Activated CD4-positive, alpha-beta memory T cell treated with anti-CD3 and anti-CD28 coated beads, Interleukin-2, amount 10 ng/mL, durations not matched to agents 7 days and 5 days (primary cell): Measurements from ENCODE around the gene TNNI2. TPM values are rescaled to one million over a fixed set of nuclear protein-coding genes. Genes with fewer than 3 reads are reported as not detected.

Experiments
- CTCF ChIA-PET: fragments of 350-600 bp; sonication (Branson Sonifier 250); formaldehyde crosslinking; loops from one replicate; lab custom pipeline; 2021; ENCODE audit warnings: antibody characterized with exemption, inconsistent platforms; lab: Charles Lee
- POLR2A ChIA-PET: fragments of 350-600 bp; sonication (Branson Sonifier 250); formaldehyde crosslinking; loops from one replicate; lab custom pipeline; 2021; ENCODE audit warnings: antibody characterized with exemption; lab: Charles Lee
- DNase-seq: peaks from one replicate; pipeline ENCODE4 v3.0.0-alpha.2; 2020
- H3K27ac Mint-ChIP-seq: one replicate; pipeline ENCODE4 v1.8.0; 2021; ENCODE audit warnings: mild to moderate bottlenecking, mixed read lengths
- H3K27me3 Mint-ChIP-seq: one replicate; pipeline ENCODE4 v1.8.0; 2021; ENCODE audit warnings: mixed read lengths
- H3K36me3 Mint-ChIP-seq: one replicate; pipeline ENCODE4 v1.8.0; 2021; ENCODE audit warnings: low read depth, mixed read lengths
- H3K4me1 Mint-ChIP-seq: one replicate; pipeline ENCODE4 v1.8.0; 2021; ENCODE audit warnings: mixed read lengths
- H3K4me3 Mint-ChIP-seq: one replicate; pipeline ENCODE4 v1.8.0; 2021; ENCODE audit warnings: mild to moderate bottlenecking, mixed read lengths
- H3K9me3 Mint-ChIP-seq: one replicate; pipeline ENCODE4 v1.8.0; 2021; ENCODE audit warnings: mixed read lengths
- total RNA-seq, 2 experiments: library from RNA; stranded (reverse); gene quantifications; one replicate each; pipeline ENCODE4 v1.2.3, GENCODE V29; 2021

The TNNI2 gene
- total RNA-seq, 2 experiments from 2014 or later = 0.38 to 0.60 TPM

GRCh38 chr11:1862588-1863351 is 24.0 kb downstream of the TNNI2 start:
- H3K9me3 Mint-ChIP-seq = no peaks in the 10 kb centered on the region
- no peak overlapping the region for H3K4me3 Mint-ChIP-seq
- peaks cover 6% of the 10 kb centered on the region for H3K4me1 Mint-ChIP-seq
- POLR2A ChIA-PET = interaction anchor here (1.6 kb wide), 1 partner anchor 9 kb away, joined by 4 read pairs; no protein-coding TSS in a partner anchor
- no peak for DNase-seq
- peaks cover 16% of the 10 kb centered on the region for H3K36me3 Mint-ChIP-seq
- H3K27ac Mint-ChIP-seq = no peak overlapping the region
- CTCF ChIA-PET = interaction anchor here (0.6 kb wide), 1 partner anchor 42 kb away, joined by 4 read pairs; no protein-coding TSS in a partner anchor
- no peaks in the 10 kb centered on the region for H3K27me3 Mint-ChIP-seq

GRCh38 chr11:1863352-1864216 is 24.8 kb downstream of the TNNI2 start:
- Mint-ChIP-seq H3K9me3 (no peaks in the 10 kb centered on the region), H3K36me3 (peaks cover 13% of the 10 kb centered on the region), H3K4me1 (peaks cover 8% of the 10 kb centered on the region), H3K4me3 (no peak overlapping the region), H3K27me3 (no peaks in the 10 kb centered on the region), H3K27ac (no peak overlapping the region)
- CTCF ChIA-PET = no interaction called here
- POLR2A ChIA-PET = interaction anchor here (1.6 kb wide), 1 partner anchor 10 kb away, joined by 4 read pairs; no protein-coding TSS in a partner anchor
- no peak for DNase-seq

- Mint-ChIP-seq H3K36me3 (peaks cover 10% of the 10 kb centered on the region), H3K4me3 (no peak overlapping the region), H3K27ac (no peak overlapping the region), H3K27me3 (no peaks in the 10 kb centered on the region), H3K4me1 (peaks cover 13% of the 10 kb centered on the region), H3K9me3 (no peaks in the 10 kb centered on the region)
- DNase-seq = no peak
- CTCF ChIA-PET = no interaction called here
- POLR2A ChIA-PET = no interaction called here
These were observed 25.4 kb downstream of the TNNI2 start for GRCh38 chr11:1864231-1864630.

GRCh38 chr11:1864831-1865665 is 26.3 kb downstream of the TNNI2 start:
- no peak for DNase-seq
- Mint-ChIP-seq H3K27me3 (no peaks in the 10 kb centered on the region), H3K4me3 (no peak overlapping the region), H3K27ac (no peak overlapping the region), H3K36me3 (peaks cover 18% of the 10 kb centered on the region), H3K9me3 (no peaks in the 10 kb centered on the region), H3K4me1 (peaks cover 18% of the 10 kb centered on the region)
- CTCF ChIA-PET = no interaction called here
- POLR2A ChIA-PET = interaction anchor here (1.4 kb wide), 1 partner anchor 14 kb away, joined by 3 read pairs; no protein-coding TSS in a partner anchor

- Mint-ChIP-seq H3K4me1 (peaks cover 30% of the 10 kb centered on the region), H3K27me3 (no peaks in the 10 kb centered on the region), H3K27ac (no peak overlapping the region), H3K36me3 (peaks cover 22% of the 10 kb centered on the region), H3K4me3 (no peak overlapping the region), H3K9me3 (no peaks in the 10 kb centered on the region)
- DNase-seq = no peak
- ChIA-PET POLR2A (interaction anchor here (1.1 to 1.4 kb wide), 2 partner anchors 16 to 53 kb away, joined by 3 read pairs; partner anchors contain the start of gene TNNT3), CTCF (interaction anchor here (2.0 kb wide), 1 partner anchor 16 kb away, joined by 5 read pairs; no protein-coding TSS in a partner anchor)
These were observed 27.4 kb downstream of the TNNI2 start for GRCh38 chr11:1866226-1866625.

GRCh38 chr11:1866776-1867175 is 28.0 kb downstream of the TNNI2 start:
- CTCF ChIA-PET = interaction anchor here (2.0 kb wide), 1 partner anchor 16 kb away, joined by 5 read pairs; no protein-coding TSS in a partner anchor
- Mint-ChIP-seq H3K9me3 (no peaks in the 10 kb centered on the region), H3K4me3 (no peak overlapping the region), H3K27me3 (no peaks in the 10 kb centered on the region), H3K4me1 (peaks cover 32% of the 10 kb centered on the region), H3K36me3 (peaks cover 22% of the 10 kb centered on the region), H3K27ac (no peak overlapping the region)
- DNase-seq = no peak
- POLR2A ChIA-PET = interaction anchor here (1.1 kb wide), 1 partner anchor 53 kb away, joined by 3 read pairs; the partner anchor contains the start of gene TNNT3

GRCh38 chr11:1867381-1867780 is 28.6 kb downstream of the TNNI2 start:
- no peak overlapping the region for H3K4me3 Mint-ChIP-seq
- H3K4me1 Mint-ChIP-seq = peaks cover 38% of the 10 kb centered on the region
- H3K36me3 Mint-ChIP-seq = peaks cover 22% of the 10 kb centered on the region
- ChIA-PET CTCF (interaction anchor here (0.8 to 2.0 kb wide), 2 partner anchors 8 to 15 kb away, joined by 3 to 5 read pairs; no protein-coding TSS in a partner anchor), POLR2A (interaction anchor here (0.6 kb wide), 1 partner anchor 27 kb away, joined by 4 read pairs; no protein-coding TSS in a partner anchor)
- no peak overlapping the region for H3K27ac Mint-ChIP-seq
- no peak for DNase-seq
- H3K9me3 Mint-ChIP-seq = no peaks in the 10 kb centered on the region
- H3K27me3 Mint-ChIP-seq = no peaks in the 10 kb centered on the region

- no peaks in the 10 kb centered on the region for H3K9me3 Mint-ChIP-seq
- ChIA-PET CTCF (no interaction called here), POLR2A (interaction anchor here (0.6 kb wide), 1 partner anchor 26 kb away, joined by 4 read pairs; no protein-coding TSS in a partner anchor)
These were observed 29.4 kb downstream of the TNNI2 start for GRCh38 chr11:1868056-1868635.

GRCh38 chr11:1868636-1869291 is 30.0 kb downstream of the TNNI2 start:
- no peaks in the 10 kb centered on the region for H3K27me3 Mint-ChIP-seq
- POLR2A ChIA-PET = interaction anchor here (2.1 kb wide), 1 partner anchor 16 kb away, joined by 9 read pairs; the partner anchor contains the start of gene LSP1
- H3K4me3 Mint-ChIP-seq = no peak overlapping the region
- CTCF ChIA-PET = interaction anchor here (1.2 to 2.8 kb wide), 2 partner anchors 14 to 175 kb away, joined by 3 to 15 read pairs; no protein-coding TSS in a partner anchor
- DNase-seq = no peak
- no peak overlapping the region for H3K27ac Mint-ChIP-seq
- H3K9me3 Mint-ChIP-seq = no peaks in the 10 kb centered on the region
- peaks cover 45% of the 10 kb centered on the region for H3K4me1 Mint-ChIP-seq
- H3K36me3 Mint-ChIP-seq = peaks cover 22% of the 10 kb centered on the region

More at GRCh38 chr11:1868056-1868635, 29.4 kb downstream of the TNNI2 start:
- Mint-ChIP-seq H3K27me3 (no peaks in the 10 kb centered on the region), H3K36me3 (peaks cover 22% of the 10 kb centered on the region), H3K27ac (no peak overlapping the region), H3K4me3 (no peak overlapping the region), H3K4me1 (peaks cover 43% of the 10 kb centered on the region)
- DNase-seq = no peak

- Mint-ChIP-seq H3K4me1 (peaks cover 45% of the 10 kb centered on the region), H3K27ac (no peak overlapping the region), H3K36me3 (peaks cover 22% of the 10 kb centered on the region), H3K27me3 (no peaks in the 10 kb centered on the region), H3K9me3 (no peaks in the 10 kb centered on the region), H3K4me3 (no peak overlapping the region)
- no peak for DNase-seq
- ChIA-PET POLR2A (interaction anchor here (1.1 to 2.1 kb wide), 3 partner anchors 17 to 27 kb away, joined by 3 to 9 read pairs (median 3); partner anchors contain the start of gene LSP1), CTCF (interaction anchor here (0.7 to 2.8 kb wide), 3 partner anchors 13 to 176 kb away, joined by 3 to 15 read pairs (median 3); no protein-coding TSS in a partner anchor)
These were observed 30.9 kb downstream of the TNNI2 start for GRCh38 chr11:1869427-1870325.
